GM12878 (cell line): ENCODE results near the gene IGLL5. TPM values are rescaled to one million over a fixed set of nuclear protein-coding genes. Genes with fewer than 3 reads are reported as not detected.

Source experiments
- ATAC-seq: fragments of 200-7000 bp; cut with Tn5 transposase; 3 replicates; pipeline ENCODE4 v1.9.1; 2020; ENCODE audit warnings: mild to moderate bottlenecking, moderate library complexity
- BruUV-seq: library from RNA; stranded (reverse); fragments of 400-500 nt; replicated peaks from 2 replicates; lab custom pipeline; 2021; lab: Mats Ljungman, UMichigan
- CTCF ChIA-PET: fragments of 300-600 bp; sonication (Branson Sonifier 250); formaldehyde crosslinking; extraction: SDS; loops from one replicate; lab custom pipeline; 2021; ENCODE audit warnings: inconsistent platforms; lab: Yijun Ruan, JAX
- POLR2A ChIA-PET: fragments of 350-600 bp; formaldehyde crosslinking; extraction: SDS; loops from one replicate; lab custom pipeline; 2021; ENCODE audit warnings: inconsistent platforms; lab: Charles Lee
- RAD21 ChIA-PET: fragments of 300-600 bp; sonication (Branson Sonifier 250); formaldehyde crosslinking; loops from one replicate; lab custom pipeline; 2023; ENCODE audit warnings: antibody characterized with exemption; ENCODE audit not compliant: unreplicated experiment; lab: Charles Lee
- SMC1A ChIA-PET: fragments of 300-600 bp; sonication (Branson Sonifier 250); formaldehyde crosslinking; loops from one replicate; lab custom pipeline; 2023; ENCODE audit not compliant: unreplicated experiment, uncharacterized antibody; lab: Charles Lee
- DNase-seq: peaks from one replicate; pipeline ENCODE4 v3.0.0-alpha.2; 2011; ENCODE audit warnings: low read depth, low spot score
- FAIRE-seq: peaks from 3 replicates; lab custom pipeline; 2011; peaks lifted over from hg19 to GRCh38; lab: Jason Lieb, UNC
- H2AFZ ChIP-seq: 2 replicates; pipeline ENCODE4 v1.6.0; 2011; ENCODE audit warnings: low read depth, low read length, control low read depth; ENCODE audit not compliant: control insufficient read depth
- H3K27ac ChIP-seq: 2 replicates; pipeline ENCODE4 v1.5.1; 2011; ENCODE audit warnings: control low read depth; ENCODE audit not compliant: control insufficient read depth, insufficient read depth
- H3K27me3 ChIP-seq, 2 experiments: replicated peaks in 1 of 2; 2 replicates each; pipeline versions ENCODE4 v1.6.0 to v1.6.1; 2011; ENCODE audit warnings: low read length in 1 of 2; ENCODE audit not compliant: control insufficient read depth in 2 of 2, insufficient read depth in 2 of 2
- H3K36me3 ChIP-seq, 2 experiments: 2 replicates each; pipeline ENCODE4 v1.5.1; 2011; ENCODE audit warnings: low read length in 1 of 2; ENCODE audit not compliant: control insufficient read depth in 2 of 2, insufficient read depth in 2 of 2
- H3K4me1 ChIP-seq: 2 replicates; pipeline ENCODE4 v1.6.1; 2011; ENCODE audit warnings: mild to moderate bottlenecking, low read length, moderate library complexity, mixed read lengths; ENCODE audit not compliant: control insufficient read depth, insufficient read depth
- H3K4me2 ChIP-seq: 2 replicates; pipeline ENCODE4 v1.6.0; 2011; ENCODE audit warnings: control low read depth; ENCODE audit not compliant: control insufficient read depth, insufficient read depth
- H3K4me3 ChIP-seq: fragments of 200-600 bp; sonication (generic); 2 replicates; pipeline ENCODE4 v1.5.1; 2016
- H3K79me2 ChIP-seq: 2 replicates; pipeline ENCODE4 v1.6.0; 2011; ENCODE audit warnings: low read length; ENCODE audit not compliant: control insufficient read depth, insufficient read depth
- H3K9ac ChIP-seq: 2 replicates; pipeline ENCODE4 v1.8.0; 2011; ENCODE audit warnings: low read length, control low read depth, mixed read lengths; ENCODE audit not compliant: control insufficient read depth, insufficient read depth
- H3K9me3 ChIP-seq: replicated peaks from 3 replicates; pipeline ENCODE4 v1.5.1; 2011; ENCODE audit warnings: mild to moderate bottlenecking, low read length; ENCODE audit not compliant: control insufficient read depth, insufficient read depth
- H4K20me1 ChIP-seq: 2 replicates; pipeline ENCODE4 v1.6.0; 2011; ENCODE audit not compliant: control insufficient read depth, insufficient read depth
- CBX5 ChIP-seq: sonication (generic); IDR thresholded peaks from 2 replicates; pipeline ENCODE4 v1.6.1; 2016; ENCODE audit warnings: low read depth, moderate library complexity, mild to moderate bottlenecking, inconsistent platforms
- CREM ChIP-seq: IDR thresholded peaks from 2 replicates; pipeline ENCODE4 v1.6.1; 2014; ENCODE audit warnings: antibody characterized with exemption, low read depth
- EP300 ChIP-seq, 2 experiments: fragments of 150-350 bp in 1 of 2; IDR thresholded peaks; 2 replicates each; pipeline ENCODE4 v1.6.1; 2011 to 2012; ENCODE audit warnings: low read depth in 2 of 2, low read length in 2 of 2, borderline replicate concordance in 1 of 2, improper control_type of control experiment in 1 of 2, inconsistent platforms in 1 of 2; ENCODE audit not compliant: control insufficient read depth in 1 of 2
- HDGF ChIP-seq: fragments of 450-650 bp; IDR thresholded peaks from 2 replicates; pipeline ENCODE4 v1.6.1; 2016; ENCODE audit warnings: antibody characterized with exemption
- JUND ChIP-seq: IDR thresholded peaks from 2 replicates; pipeline ENCODE4 v1.6.1; 2012; ENCODE audit warnings: low read depth, mild to moderate bottlenecking, low read length, improper control_type of control experiment, moderate library complexity
- MEF2A ChIP-seq: IDR thresholded peaks from 2 replicates; pipeline ENCODE4 v1.6.1; 2011; ENCODE audit warnings: low read depth, mild to moderate bottlenecking, low read length, moderate library complexity; ENCODE audit not compliant: insufficient read depth
- MXI1 ChIP-seq: fragments of 150-350 bp; IDR thresholded peaks from 2 replicates; pipeline ENCODE4 v1.6.1; 2011; ENCODE audit warnings: low read depth, mild to moderate bottlenecking, inconsistent platforms, low read length, improper control_type of control experiment
- STAT3 ChIP-seq: IDR thresholded peaks from 2 replicates; pipeline ENCODE4 v1.6.1; 2011; ENCODE audit warnings: low read depth, low read length, improper control_type of control experiment
- TAF1 ChIP-seq: IDR thresholded peaks from 2 replicates; pipeline ENCODE4 v1.6.1; 2011; ENCODE audit warnings: mild to moderate bottlenecking, low read depth, low read length, borderline replicate concordance
- WGBS: methylation state at CpG from one replicate; pipeline ENCODE4 v1.1.6; 2016; ENCODE audit warnings: low lambda C conversion rate; ENCODE audit not compliant: insufficient replicate concordance, insufficient coverage; ENCODE audit errors: missing lambda C conversion rate; 5-methylcytosine and 5-hydroxymethylcytosine counted together
- in situ Hi-C: fragments of 300-500 bp; cut with MboI; formaldehyde crosslinking; loops from 9 replicates; pipeline ENCODE4 v1.14.3; 2018; ENCODE audit warnings: mixed read lengths
- intact Hi-C: fragments of 100-400 bp; cut with micrococcal nuclease; formaldehyde crosslinking; loops from one replicate; pipeline ENCODE4 v1.14.2; 2022; ENCODE audit not compliant: unreplicated experiment
- polyA plus RNA-seq, 11 experiments: library from polyadenylated mRNA; depleted of rRNA in 4 of 11; unstranded in 6 of 11; stranded (reverse) in 5 of 11; fragments of >200 nt; fragmentation: Nextera tagmentation in 4 of 11; fragmentation: Illumina TruSeq in 1 of 11; extraction: Ambion mirVana in 4 of 11; extraction: Trizol in 1 of 11; gene quantifications; 1 replicate in 1 of 11; 2 replicates in 10 of 11; pipeline versions ENCODE4 v1.2.1 to v1.2.3, GENCODE V29; 2011 to 2016; ENCODE audit warnings: inconsistent platforms in 2 of 11, missing spikeins in 2 of 11, low read depth in 1 of 11
- total RNA-seq, 4 experiments: library from RNA; depleted of rRNA in 3 of 4; stranded (reverse); fragments of >200 nt in 3 of 4; fragmentation: Illumina TruSeq in 1 of 4; extraction: Trizol in 1 of 4; gene quantifications; 2 replicates each; pipeline versions ENCODE4 v1.2.1 to v1.2.3, GENCODE V29; 2013 to 2021
- TF ChIP-seq, protein P1 (sequence below): fragments of 150-350 bp; IDR thresholded peaks from 2 replicates; pipeline ENCODE4 v1.6.1; 2016; ENCODE audit warnings: low read depth, low read length
- TF ChIP-seq, protein P2 (sequence below): fragments of 450-650 bp; IDR thresholded peaks from 2 replicates; pipeline ENCODE4 v1.6.1; 2018; ENCODE audit warnings: mild to moderate bottlenecking, low read depth, moderate library complexity; ENCODE audit not compliant: partially characterized antibody

IGLL5 gene
- total and polyA plus RNA-seq, 10 of the 15 experiments (the other 5 are each of a cell fraction or from before 2014, with no cell fraction given): not detected

DNA sequence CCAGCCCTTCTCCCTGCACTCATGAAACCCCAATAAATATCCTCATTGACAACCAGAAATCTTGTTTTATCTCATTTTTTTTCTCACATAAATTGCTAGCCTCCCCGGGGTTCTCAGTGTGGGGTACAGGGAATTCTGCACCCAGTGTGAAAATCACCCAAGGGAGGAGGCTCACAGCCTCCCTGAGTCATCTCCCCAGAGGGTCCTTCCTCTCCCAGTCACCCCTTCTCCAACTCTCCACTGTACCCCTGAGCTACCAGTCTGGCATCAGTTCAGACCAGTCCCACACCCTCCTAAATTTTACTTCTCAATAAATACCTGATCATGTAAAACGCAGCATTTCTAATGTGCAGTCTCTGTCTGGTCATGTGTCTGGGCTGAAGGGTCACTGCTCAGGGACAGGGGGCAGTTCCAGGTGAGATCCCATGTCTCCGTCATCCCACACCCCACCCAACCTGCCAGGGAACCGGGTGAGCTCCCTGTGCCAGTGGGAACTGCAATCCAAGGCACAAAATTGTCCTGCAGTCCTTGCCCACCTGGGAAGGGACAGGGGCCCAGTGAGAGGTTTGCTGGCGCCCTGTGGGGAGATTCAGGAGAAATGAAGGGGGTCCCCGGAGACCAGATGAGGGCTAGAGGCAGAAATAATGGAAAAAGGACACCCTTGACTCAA, 8.3 kb downstream of the IGLL5 start (continued):
- no peak for TF ChIP-seq CBX5
- no peak for TF ChIP-seq STAT3
- TF ChIP-seq EP300 (IDR thresholded peaks at IDR 0.05; ENCODE audit: borderline replicate concordance in 1 of 2, control insufficient read depth in 1 of 2, low read depth in 2 of 2, low read length in 2 of 2): no peak
- TF ChIP-seq, all 136 proteins: peak for 0

DNA sequence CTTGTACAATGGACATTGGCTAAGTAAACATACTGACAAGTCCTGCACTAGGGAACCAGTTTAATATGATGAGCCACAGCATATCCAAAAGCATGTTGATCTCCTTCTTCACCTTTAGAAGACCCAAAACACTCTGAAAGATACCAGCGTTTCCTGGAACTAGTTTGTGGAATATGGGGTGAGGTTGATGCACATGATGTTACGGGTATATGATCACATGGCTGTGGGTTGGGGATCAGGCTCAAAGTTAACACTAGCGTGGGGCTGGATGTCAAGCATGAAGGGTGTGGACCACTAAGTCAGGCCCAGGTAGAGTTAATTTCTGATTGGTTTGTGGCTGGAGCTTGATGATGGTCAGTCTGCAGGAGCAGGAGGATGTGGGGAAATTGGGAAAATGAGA, 9.0 kb downstream of the IGLL5 start:
- no peak overlapping the region for H3K4me2 ChIP-seq
- ChIA-PET RAD21 (no interaction called here), POLR2A (no interaction called here), CTCF (no interaction called here), SMC1A (no interaction called here)
- no peak for TF ChIP-seq HDGF
- TF ChIP-seq, protein P1, sequence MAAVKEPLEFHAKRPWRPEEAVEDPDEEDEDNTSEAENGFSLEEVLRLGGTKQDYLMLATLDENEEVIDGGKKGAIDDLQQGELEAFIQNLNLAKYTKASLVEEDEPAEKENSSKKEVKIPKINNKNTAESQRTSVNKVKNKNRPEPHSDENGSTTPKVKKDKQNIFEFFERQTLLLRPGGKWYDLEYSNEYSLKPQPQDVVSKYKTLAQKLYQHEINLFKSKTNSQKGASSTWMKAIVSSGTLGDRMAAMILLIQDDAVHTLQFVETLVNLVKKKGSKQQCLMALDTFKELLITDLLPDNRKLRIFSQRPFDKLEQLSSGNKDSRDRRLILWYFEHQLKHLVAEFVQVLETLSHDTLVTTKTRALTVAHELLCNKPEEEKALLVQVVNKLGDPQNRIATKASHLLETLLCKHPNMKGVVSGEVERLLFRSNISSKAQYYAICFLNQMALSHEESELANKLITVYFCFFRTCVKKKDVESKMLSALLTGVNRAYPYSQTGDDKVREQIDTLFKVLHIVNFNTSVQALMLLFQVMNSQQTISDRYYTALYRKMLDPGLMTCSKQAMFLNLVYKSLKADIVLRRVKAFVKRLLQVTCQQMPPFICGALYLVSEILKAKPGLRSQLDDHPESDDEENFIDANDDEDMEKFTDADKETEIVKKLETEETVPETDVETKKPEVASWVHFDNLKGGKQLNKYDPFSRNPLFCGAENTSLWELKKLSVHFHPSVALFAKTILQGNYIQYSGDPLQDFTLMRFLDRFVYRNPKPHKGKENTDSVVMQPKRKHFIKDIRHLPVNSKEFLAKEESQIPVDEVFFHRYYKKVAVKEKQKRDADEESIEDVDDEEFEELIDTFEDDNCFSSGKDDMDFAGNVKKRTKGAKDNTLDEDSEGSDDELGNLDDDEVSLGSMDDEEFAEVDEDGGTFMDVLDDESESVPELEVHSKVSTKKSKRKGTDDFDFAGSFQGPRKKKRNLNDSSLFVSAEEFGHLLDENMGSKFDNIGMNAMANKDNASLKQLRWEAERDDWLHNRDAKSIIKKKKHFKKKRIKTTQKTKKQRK: no peak
- no peak for TF ChIP-seq CREM
- TF ChIP-seq TAF1: no peak
- no peak for TF ChIP-seq JUND
- TF ChIP-seq, protein P2, sequence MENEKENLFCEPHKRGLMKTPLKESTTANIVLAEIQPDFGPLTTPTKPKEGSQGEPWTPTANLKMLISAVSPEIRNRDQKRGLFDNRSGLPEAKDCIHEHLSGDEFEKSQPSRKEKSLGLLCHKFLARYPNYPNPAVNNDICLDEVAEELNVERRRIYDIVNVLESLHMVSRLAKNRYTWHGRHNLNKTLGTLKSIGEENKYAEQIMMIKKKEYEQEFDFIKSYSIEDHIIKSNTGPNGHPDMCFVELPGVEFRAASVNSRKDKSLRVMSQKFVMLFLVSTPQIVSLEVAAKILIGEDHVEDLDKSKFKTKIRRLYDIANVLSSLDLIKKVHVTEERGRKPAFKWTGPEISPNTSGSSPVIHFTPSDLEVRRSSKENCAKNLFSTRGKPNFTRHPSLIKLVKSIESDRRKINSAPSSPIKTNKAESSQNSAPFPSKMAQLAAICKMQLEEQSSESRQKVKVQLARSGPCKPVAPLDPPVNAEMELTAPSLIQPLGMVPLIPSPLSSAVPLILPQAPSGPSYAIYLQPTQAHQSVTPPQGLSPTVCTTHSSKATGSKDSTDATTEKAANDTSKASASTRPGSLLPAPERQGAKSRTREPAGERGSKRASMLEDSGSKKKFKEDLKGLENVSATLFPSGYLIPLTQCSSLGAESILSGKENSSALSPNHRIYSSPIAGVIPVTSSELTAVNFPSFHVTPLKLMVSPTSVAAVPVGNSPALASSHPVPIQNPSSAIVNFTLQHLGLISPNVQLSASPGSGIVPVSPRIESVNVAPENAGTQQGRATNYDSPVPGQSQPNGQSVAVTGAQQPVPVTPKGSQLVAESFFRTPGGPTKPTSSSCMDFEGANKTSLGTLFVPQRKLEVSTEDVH: no peak
- TF ChIP-seq MXI1: no peak
- no peak for TF ChIP-seq MEF2A
- no peak overlapping the region for H3K4me3 ChIP-seq
- no peaks in the 10 kb centered on the region for H3K27me3 ChIP-seq
- intact Hi-C loops: no loop called here
- 60% methylated on average over 3 of the region's 3 CpGs for WGBS
- in situ Hi-C loops: no loop called here
- peaks cover 9% of the 10 kb centered on the region for H3K79me2 ChIP-seq
- no peak overlapping the region for H2AFZ ChIP-seq
- ATAC-seq (no peak), FAIRE-seq (no peak), DNase-seq (no peak)
- H3K36me3 ChIP-seq: no peaks in the 10 kb centered on the region; a peak in 1 of 4 replicates
- H3K27ac ChIP-seq: no peak overlapping the region
- H3K9me3 ChIP-seq: no peaks in the 10 kb centered on the region
- H3K4me1 ChIP-seq: peaks cover 2% of the 10 kb centered on the region
- no peak overlapping the region for H3K9ac ChIP-seq
- H4K20me1 ChIP-seq: no peaks in the 10 kb centered on the region
- BruUV-seq: no TSS peak
